Lower lobe of right lung (tissue), 2 donors: ENCODE data around the gene MRNIP. TPM values are rescaled to one million over a fixed set of nuclear protein-coding genes. Genes with fewer than 3 reads are reported as not detected.

ENCODE experiments used
- ATAC-seq, 2 donors: fragments of 200-7000 bp; cut with Tn5 transposase; one replicate each; pipeline ENCODE4 v1.9.1; 2020 to 2022; ENCODE audit warnings: mild to moderate bottlenecking in 2 of 2, moderate library complexity in 2 of 2
- DNase-seq: peaks from one replicate; pipeline ENCODE4 v3.0.0-alpha.2; 2020
- H3K27ac ChIP-seq: fragments of 200-600 bp; one replicate; pipeline ENCODE4 v1.8.0; 2022
- H3K27me3 ChIP-seq: fragments of 200-600 bp; one replicate; pipeline ENCODE4 v1.8.0; 2022; ENCODE audit warnings: low read depth
- H3K36me3 ChIP-seq: fragments of 200-600 bp; one replicate; pipeline ENCODE4 v1.8.0; 2022; ENCODE audit warnings: mild to moderate bottlenecking
- H3K4me1 ChIP-seq: fragments of 200-600 bp; one replicate; pipeline ENCODE4 v1.8.0; 2022
- H3K4me3 ChIP-seq: fragments of 200-600 bp; one replicate; pipeline ENCODE4 v1.8.0; 2022; ENCODE audit warnings: mild to moderate bottlenecking
- H3K9me3 ChIP-seq: fragments of 200-600 bp; one replicate; pipeline ENCODE4 v1.8.0; 2022
- CTCF ChIP-seq: fragments of 200-600 bp; IDR thresholded peaks from one replicate; pipeline ENCODE4 v1.8.0; 2022; ENCODE audit warnings: antibody characterized with exemption, mild to moderate bottlenecking
- intact Hi-C: fragments of 100-400 bp; cut with DNase I; formaldehyde crosslinking; loops from one replicate; pipeline ENCODE4 v1.11.0; 2022
- total RNA-seq: library from RNA; stranded (reverse); fragmentation: NEBNext Ultra II Directional; extraction: Animal tissue kit (Norgen Biotek cat#: 25700); gene quantifications from one replicate; pipeline ENCODE4 v1.2.1, GENCODE V29; 2021
- donor health status: DM: no; HTN: yes; CAD: no; lungs with severe emphysema.

Gene MRNIP
- total RNA-seq, 1 donor from 2014 or later, result 25.0 TPM

- Histone ChIP-seq H3K4me1 (peaks cover 21% of the 10 kb centered on the region), H3K27ac (no peak overlapping the region), H3K27me3 (no peaks in the 10 kb centered on the region), H3K36me3 (peaks cover 95% of the 10 kb centered on the region), H3K4me3 (no peak overlapping the region), H3K9me3 (no peaks in the 10 kb centered on the region)
- ATAC-seq, result no peak
- intact Hi-C loops, result no loop called here
- no peak for DNase-seq
- no peak for TF ChIP-seq CTCF
Measured at GRCh38 chr5:179833709-179834070, 24.9 kb downstream of the MRNIP start.

- Histone ChIP-seq H3K27me3 (no peaks in the 10 kb centered on the region), H3K36me3 (peaks cover 95% of the 10 kb centered on the region), H3K9me3 (no peaks in the 10 kb centered on the region), H3K4me1 (peaks cover 22% of the 10 kb centered on the region), H3K4me3 (no peak overlapping the region), H3K27ac (no peak overlapping the region)
- ATAC-seq (no peak), DNase-seq (no peak)
- intact Hi-C loops, result no loop called here
- TF ChIP-seq CTCF, result no peak
Measured at GRCh38 chr5:179833056-179833708, 25.4 kb downstream of the MRNIP start.

DNA sequence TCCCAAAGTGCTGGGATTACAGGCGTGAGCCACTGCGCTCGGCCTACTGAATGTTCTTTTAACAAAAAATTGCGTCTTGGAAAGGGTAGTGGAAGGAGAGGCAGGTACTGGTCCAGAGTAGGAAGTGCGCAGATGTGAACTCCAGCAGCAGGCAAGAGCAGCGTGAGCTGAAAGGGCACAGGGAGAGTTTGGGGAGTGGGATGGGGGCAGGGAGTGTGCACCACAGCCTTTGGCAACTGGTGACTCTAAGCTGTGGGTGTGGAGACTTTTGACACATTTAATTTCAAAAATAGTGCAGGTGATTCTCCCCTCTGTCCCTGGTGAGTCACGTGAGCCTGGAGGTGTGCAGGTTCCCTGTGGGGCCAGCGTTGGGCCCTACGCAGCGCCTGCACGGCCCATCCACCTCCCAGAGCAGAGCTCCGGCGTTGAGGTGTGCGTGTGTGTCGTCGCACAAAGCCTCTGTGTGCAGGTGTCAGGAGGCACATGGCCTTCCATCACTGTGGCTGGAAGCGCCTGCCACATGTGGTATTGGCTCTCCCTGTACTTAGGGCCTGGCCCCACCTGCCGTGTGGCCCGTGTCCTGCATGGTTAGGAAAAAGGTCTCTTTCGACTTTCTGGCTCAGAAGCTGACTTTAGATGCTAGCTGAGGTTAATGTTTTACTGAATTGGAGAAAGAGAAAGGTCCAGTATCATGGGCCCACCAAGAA lies 26.4 kb downstream of the MRNIP start:
- Histone ChIP-seq H3K36me3 (peaks cover 95% of the 10 kb centered on the region), H3K4me3 (no peak overlapping the region), H3K27me3 (no peaks in the 10 kb centered on the region), H3K4me1 (peaks cover 29% of the 10 kb centered on the region), H3K27ac (no peak overlapping the region), H3K9me3 (no peaks in the 10 kb centered on the region)
- intact Hi-C loops, result no loop called here
- DNase-seq (no peak), ATAC-seq (no peak)
- TF ChIP-seq CTCF, result no peak

GRCh38 chr5:179830818-179831468 lies 27.7 kb downstream of the MRNIP start:
- TF ChIP-seq CTCF, result no peak
- Histone ChIP-seq H3K36me3 (peaks cover 95% of the 10 kb centered on the region), H3K4me1 (peaks cover 29% of the 10 kb centered on the region), H3K27ac (no peak overlapping the region), H3K4me3 (no peak overlapping the region), H3K27me3 (no peaks in the 10 kb centered on the region), H3K9me3 (no peaks in the 10 kb centered on the region)
- no peak for ATAC-seq
- no peak for DNase-seq
- intact Hi-C loops, result no loop called here

GRCh38 chr5:179829732-179830435 lies 28.7 kb downstream of the MRNIP start:
- H3K9me3 ChIP-seq, result no peaks in the 10 kb centered on the region
- peaks cover 37% of the 10 kb centered on the region for H3K4me1 ChIP-seq
- H3K4me3 ChIP-seq, result no peak overlapping the region
- H3K36me3 ChIP-seq, result peaks cover 97% of the 10 kb centered on the region
- DNase-seq (no peak), ATAC-seq (no peak)
- no peak for TF ChIP-seq CTCF
- H3K27ac ChIP-seq, result no peak overlapping the region
- intact Hi-C loops, result no loop called here
- H3K27me3 ChIP-seq, result no peaks in the 10 kb centered on the region
